Fibroblast of upper back skin (primary cell): ENCODE measurements around the gene EXD3.
"Not testable (repeated sequence)": the region's sequence is repeated elsewhere in the genome, so short reads cannot be mapped to it uniquely, and the experiment has no call there.

Experiments used
- DNase-seq: peaks from one replicate; pipeline ENCODE4 v3.0.0-alpha.2; 2013

The EXD3 gene

GRCh38 chr9:137390553-137391410 is 32.2 kb downstream of the EXD3 start:
- DNase-seq: no peak

GRCh38 chr9:137389428-137389746 is 33.6 kb downstream of the EXD3 start:
- no peak for DNase-seq

- DNase-seq: no peak
Measured at GRCh38 chr9:137388589-137389427, 34.2 kb downstream of the EXD3 start.

GRCh38 chr9:137387891-137388560 is 34.9 kb downstream of the EXD3 start:
- DNase-seq: no peak

GRCh38 chr9:137387114-137387890 is 35.7 kb downstream of the EXD3 start:
- DNase-seq: no peak

- not testable (repeated sequence) for DNase-seq
Measured at GRCh38 chr9:137386507-137387113, 36.4 kb downstream of the EXD3 start.

GRCh38 chr9:137385061-137385655 is 37.8 kb downstream of the EXD3 start:
- DNase-seq: no peak

GRCh38 chr9:137383784-137384756 is 38.9 kb downstream of the EXD3 start:
- no peak for DNase-seq

- DNase-seq: no peak
Measured at GRCh38 chr9:137383081-137383783, 39.7 kb downstream of the EXD3 start.

- DNase-seq: no peak
Measured at GRCh38 chr9:137382444-137383080, 40.4 kb downstream of the EXD3 start.

- no peak for DNase-seq
Measured at GRCh38 chr9:137381501-137382443, 41.2 kb downstream of the EXD3 start.

- no peak for DNase-seq
Measured at GRCh38 chr9:137380606-137381005, 42.4 kb downstream of the EXD3 start.

GRCh38 chr9:137380171-137380570 is 42.8 kb downstream of the EXD3 start:
- DNase-seq: no peak

GRCh38 chr9:137379761-137380161 is 43.2 kb downstream of the EXD3 start:
- no peak for DNase-seq

- DNase-seq: not testable (repeated sequence)
Measured at GRCh38 chr9:137378688-137379410, 44.1 kb downstream of the EXD3 start.

- DNase-seq: no peak
Measured at GRCh38 chr9:137376386-137376785, 46.6 kb downstream of the EXD3 start.

- DNase-seq: no peak
Measured at GRCh38 chr9:137375321-137376058, 47.5 kb downstream of the EXD3 start.
